HG02610 (cell line): ENCODE data around the gene ALPG.
"Not testable (repeated sequence)": the region's sequence is repeated elsewhere in the genome, so short reads cannot be mapped to it uniquely, and the experiment has no call there.

Experiments used
- ATAC-seq: cut with Tn5 transposase; IDR thresholded peaks from one replicate; pipeline ENCODE4 v1.9.1; 2021; ENCODE audit warnings: mild to moderate bottlenecking, moderate library complexity; ENCODE audit not compliant: unreplicated experiment

The ALPG gene

DNA sequence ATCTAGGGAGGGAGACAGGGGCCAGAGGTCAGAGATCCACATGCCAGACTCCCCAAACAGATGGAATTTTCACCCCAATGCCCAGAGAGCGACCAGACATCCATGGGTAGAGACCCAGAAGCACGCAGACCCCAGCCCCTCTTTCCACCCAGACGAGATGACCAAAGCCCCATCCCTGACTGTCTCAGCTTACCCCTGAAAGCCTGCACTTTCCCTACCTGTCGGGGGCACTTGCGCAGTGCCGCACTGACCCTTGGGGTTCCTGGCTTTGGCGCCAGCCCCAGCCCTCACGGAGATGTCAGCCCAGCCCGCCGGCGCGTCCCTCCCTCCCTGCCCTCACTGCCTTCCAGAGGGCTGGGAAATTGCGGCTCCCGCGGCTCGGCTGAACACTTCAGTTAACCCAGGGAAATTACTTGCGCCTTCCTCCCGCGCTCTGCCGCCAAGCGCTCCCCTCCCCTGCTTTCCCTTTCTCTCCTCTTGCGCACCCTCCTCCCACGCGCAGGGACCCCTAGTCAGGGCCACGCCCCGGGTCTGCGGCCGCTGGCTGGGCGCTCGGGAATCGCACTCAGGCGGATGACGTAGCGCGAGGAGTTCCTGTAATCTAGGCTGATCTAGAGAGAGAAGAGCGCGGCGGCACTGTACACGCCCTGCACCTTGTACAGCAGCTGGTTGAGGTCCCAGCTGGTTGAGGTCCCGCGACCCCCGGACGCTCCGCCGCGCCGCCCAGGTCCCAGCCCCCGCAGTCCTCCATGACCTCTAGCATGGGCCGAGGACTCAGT, 12.0 kb downstream of the ALPG start:
- ATAC-seq = no peak

DNA sequence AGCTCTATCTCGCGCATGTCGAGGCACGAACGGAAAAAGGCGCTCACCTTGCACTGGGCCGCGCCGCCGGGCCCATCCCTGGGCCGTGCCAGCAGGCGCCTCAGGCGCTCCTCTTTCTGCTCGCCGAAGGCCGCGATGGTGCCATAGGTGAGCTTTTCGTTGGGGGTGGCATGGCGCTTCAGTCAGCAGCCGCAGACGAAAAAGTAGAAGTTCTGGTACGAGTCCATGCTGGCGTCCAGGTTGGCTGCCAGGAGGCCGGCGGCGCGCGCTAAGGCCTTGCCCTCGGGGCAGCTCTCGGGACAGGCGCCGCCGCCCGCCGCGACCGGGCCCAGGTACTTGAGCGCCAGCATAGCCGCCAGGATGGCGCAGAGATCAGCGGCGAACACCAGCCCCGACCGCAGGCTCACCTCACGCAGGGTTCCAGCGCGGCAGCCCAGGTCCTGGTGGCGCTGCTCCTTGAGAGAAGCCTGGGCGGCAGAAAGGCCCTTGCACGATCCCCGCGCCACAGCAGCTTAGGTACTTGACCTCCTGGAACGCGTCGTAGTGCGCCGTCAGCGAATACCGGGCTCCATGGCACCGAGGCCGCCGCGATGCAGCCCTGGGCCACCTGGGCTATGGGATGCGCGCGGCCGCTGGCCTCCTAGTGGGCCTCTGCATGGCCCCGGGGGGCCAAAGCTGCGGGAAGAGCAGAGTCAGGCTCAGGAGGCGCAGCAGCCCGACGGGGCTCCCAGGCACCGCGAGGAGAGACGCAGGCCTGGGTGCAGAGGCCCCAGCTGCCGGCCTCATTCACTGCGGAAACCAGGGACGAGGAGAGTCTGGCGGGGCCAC, 12.8 kb downstream of the ALPG start:
- no peak for ATAC-seq

DNA sequence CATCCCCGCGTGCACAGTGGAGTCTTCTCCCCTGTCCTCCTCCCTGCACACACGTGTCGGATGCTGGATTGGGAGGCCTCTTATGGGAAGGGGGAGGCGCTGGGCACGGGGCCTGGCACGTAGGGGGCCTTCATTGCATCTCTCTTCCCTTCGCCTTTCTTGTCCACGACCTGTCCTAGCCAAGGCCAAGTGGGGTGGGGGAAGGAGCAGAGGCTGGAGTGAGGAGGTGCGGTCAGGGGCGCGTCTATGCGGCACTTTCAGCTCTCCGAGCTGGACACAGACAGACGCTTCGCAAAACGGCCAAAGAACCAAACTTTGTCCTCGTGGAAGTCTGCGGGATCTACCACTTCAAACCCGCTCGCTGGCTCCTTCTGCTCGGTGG, 13.4 kb downstream of the ALPG start:
- no peak for ATAC-seq

DNA sequence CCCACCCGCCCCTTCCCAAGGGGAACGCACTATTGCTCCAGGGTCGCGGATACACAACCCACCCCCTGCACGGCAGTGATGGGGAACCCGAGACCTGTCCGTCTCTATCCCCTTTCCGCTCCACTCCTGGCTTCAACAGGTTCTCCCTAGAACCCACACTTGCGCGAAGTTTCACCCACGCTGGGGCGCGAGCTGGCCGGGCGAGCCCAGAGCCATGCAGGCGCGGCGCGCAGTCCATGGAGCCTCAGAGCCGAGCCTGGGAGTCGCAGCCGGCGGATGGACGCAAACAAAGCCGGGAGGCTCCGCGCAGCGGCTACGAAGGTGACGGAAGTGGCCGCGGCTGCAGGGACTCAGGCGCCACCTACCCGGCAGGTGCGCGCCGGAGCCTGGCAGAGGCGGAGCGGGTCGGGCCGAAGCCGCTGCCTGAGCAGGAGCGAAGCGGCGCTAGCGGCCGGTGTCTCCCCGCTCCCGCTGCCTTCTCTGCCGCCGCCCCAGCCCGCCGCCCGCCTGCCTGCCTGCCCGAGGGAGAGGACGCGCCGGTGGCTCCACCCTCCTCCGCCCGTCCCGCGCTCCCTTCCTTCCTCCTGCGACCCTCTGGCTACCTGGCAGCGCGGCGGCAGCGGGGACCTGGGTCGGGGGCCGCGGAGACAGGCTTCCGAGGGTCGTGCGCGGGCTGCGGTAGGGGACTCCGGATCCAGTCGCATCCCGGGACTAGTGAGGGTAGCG, 14.0 kb downstream of the ALPG start:
- ATAC-seq = no peak

DNA sequence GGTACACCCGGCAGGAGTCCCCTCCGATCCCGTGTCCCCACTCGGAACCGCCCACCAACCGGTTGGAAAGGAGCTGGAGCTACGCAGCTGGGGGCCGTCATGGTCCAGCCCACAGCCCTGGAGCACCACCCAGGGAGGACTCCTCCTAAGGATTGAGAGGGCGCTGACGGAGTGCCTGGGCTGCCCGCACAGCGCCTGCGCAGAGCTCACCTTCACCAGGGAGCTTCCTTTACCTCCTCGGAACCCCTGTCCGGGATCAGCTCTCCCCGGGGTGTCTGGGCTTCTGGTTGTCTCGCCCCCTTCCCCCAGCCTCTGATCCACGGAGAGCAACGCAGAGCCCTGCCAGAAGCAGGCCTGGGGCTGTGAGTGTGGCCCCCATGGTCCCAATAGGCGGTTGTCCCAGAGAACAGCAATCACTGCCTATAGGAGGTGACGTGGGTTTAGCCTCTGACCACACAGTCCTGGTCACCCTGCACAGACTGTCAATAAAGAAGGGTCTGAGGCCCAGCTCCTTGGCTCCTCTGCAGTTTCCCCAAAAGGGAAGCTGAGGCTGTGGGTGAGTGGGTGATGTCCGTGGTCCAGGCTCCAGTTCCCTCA, 14.6 kb downstream of the ALPG start:
- no peak for ATAC-seq

DNA sequence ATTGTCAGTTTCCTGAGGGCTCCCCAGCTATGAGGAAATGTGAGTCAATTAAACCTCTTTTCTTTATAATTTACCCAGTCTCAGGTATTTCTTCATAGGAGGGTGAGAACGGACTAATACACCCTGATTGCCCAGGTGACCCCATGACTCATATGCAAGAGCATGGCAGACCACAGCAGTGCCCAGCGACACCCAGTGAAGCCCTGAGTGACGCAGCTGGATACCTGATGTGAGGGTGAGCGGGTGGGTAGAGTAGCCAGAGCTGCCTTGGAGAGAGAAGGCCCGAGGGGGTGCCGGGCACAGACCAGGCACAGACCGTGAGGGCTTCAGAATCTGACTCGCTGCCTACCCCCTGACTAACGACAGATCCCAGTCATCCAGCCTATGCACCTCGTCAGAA, 15.4 kb downstream of the ALPG start:
- no peak for ATAC-seq

DNA sequence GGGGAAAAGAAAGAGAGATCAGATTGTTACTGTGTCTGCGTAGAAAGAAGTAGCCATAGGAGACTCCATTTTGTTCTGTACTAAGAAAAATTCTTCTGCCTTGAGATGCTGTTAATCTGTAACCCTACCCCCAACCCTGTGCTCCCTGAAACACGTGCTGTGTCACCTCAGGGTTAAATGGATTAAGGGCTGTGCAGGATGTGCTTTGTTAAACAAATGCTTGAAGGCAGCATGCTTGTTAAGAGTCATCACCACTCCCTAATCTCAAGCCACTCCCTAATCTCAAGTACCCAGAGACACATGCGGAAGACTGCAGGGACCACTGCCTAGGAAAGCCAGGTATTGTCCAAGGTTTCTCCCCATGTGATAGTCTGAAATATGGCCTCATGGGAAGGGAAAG, 16.4 kb downstream of the ALPG start:
- ATAC-seq = not testable (repeated sequence)

DNA sequence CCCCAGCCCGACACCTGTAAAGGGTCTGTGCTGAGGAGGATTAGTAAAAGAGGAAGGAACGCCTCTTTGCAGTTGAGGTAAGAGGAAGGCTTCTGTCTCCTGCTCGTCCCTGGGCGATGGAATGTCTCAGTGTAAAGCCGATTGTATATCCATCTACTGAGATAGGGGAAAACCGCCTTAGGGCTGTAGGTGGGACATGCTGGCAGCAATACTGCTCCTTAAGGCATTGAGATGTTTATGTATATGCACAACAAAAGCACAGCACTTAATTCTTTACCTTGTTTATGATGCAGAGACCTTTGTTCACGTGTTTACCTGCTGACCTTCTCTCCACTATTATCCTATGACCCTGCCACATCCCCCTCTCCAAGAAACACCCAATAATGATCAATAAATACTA, 16.8 kb downstream of the ALPG start:
- ATAC-seq = not testable (repeated sequence)

DNA sequence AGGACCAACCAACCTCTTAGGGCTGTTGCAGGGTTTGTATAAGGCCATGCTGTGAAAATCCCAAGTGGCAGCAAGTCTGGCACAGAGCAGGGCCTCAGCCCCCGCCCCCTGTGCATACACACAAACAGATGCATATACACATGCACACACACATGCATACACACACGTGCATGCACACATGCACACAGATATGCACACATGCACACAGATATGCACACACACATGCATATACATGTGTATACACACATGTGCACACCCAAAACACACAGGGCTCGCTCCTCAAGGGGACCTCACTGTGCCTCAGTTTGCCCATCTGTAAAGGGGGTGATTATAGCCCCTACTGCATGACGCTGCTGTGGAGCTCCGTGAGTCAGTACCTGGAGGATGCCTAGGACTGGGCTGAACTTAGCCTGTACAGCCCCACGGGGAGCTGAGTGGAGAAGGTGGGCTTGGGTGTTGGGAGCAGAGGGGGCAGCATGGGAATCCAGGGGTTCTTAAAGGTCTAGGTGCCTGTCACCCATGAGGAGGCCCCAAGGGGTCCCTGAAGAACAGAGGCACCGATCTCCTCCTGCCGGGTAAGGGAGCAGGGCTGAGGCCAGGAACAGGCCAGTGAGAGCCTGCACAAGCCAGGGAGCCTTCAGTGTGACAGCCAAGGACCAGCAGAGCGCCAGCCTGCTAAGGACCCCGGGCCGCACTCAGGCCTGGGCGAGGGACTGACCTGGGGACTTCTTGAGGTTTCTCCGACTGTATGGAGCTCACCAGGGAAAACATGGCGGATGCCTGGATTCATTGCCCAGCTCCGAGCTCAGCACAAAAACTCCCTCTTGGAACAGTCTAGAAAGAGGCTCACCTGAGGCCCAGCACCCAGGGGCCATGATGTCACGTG, 25.3 kb downstream of the ALPG start:
- ATAC-seq = no peak

DNA sequence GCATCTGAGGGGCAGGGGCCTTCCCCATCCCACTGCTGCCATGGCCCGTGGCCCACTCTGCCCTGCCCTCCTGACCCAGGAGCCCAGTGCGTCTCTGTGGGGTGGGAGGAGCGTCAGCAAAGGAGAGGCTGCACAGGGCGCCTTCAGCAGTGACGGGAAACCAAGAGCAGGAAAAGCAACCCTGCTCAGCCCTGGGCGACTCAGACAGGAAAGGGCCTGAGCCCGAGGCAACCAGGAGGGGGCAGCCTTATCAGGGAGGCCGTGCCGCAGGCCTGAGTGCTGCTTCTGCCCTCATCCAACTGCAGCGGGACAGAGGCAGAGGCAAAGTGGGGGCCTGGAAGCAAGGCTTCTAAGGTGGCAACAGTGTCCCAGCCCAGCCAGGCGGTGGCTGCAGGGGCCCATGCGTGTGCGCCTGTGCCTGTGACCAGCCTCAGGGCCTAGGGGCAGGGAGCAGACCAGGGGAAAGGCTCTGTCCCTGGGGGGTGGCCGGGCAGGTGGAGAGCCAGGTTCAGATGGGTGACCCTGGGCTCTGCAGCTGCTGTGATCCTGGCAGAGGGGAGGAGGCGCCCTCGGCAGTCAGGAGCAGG, 26.0 kb downstream of the ALPG start:
- no peak for ATAC-seq

DNA sequence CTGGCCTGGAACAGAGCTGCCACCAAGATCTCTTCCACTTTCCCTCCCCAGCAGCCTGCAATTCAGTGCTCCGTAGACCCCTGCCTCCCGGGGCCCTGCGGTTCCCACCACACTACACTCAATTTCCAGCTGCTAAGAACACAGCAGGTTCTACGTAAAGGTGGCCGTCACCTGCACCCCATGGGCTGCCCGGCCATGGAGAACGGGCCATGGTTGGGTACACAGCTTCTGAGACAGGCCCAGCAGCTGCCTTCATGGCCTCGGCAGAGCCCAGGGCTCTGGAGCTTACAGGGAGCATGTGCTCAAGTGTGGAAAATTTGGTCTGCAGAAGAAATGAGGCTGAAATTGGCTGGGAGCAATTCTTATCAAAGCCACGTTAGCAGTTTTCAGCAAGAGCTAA, 27.0 kb downstream of the ALPG start:
- ATAC-seq = not testable (repeated sequence)

DNA sequence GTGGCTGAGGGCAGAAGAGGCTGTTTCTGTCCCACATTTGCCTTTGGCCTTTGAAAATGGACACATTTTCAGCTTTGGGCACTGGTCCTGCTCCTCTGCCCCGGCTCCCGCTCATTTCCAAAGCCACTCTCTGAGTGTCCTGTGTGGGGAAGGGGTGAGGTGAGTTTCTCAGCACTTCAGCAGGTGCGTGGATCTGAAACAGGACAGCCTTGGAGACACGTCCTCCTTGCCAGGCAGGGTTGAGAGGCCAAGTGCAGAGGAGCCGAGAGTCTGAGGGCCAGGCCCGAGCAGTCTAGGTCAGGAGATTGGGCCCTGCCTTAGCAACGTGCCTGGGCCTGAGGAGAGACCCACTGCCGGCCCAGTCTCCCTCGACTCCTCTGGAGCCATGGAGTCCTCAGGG, 27.4 kb downstream of the ALPG start:
- ATAC-seq = no peak

DNA sequence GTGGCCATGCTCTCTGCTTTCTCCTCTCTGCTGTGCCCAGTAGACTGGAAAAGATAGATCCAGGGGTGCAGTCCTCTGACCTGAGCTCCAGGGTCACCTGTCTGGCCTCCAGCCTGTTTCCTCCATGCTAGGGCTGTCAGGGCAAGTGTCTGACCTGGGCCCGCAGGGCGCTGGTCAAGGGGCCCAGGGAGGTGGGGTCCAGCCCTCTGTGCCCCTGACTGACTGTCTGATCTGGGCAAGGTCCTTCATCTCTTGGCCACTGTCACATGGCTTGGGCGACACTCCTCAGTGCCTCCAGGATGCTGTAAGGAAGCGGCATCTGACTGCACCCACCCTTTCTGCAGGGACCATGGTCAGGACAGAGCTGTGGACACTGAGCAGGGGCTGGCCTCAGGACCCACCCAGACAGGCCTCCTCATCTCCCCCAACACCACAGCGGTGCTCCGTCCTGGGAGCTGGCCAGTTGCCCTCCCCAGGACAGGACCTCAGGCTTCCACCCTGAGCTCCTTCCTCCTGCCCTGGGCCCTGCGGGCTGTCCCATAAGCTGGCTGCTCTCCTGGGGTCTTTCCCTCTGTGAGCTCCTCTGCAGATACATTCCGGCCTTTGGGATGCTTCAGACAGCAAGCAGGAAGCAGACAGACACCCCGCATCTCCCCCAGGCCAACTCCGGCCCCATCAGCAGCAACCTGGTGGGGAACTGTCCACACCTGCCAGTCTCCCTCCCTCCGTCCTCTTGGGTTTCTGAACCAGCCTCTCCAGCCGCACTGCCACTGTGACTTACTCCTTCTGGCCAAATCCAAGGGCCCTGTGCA, 28.1 kb downstream of the ALPG start:
- no peak for ATAC-seq

DNA sequence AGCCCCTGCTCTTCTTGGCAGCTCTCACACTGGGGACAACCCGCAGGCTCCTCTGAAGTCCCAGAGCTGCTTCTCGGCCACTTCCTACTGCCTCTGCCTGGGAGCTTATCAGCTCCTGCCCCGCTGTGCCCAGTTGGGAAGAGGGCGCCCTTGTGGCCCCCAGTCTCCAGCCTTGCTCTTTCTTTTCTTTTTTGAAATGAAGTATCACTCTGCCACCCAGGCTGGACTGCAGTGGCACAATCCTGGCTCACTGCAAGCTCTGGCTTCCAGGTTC, 28.7 kb downstream of the ALPG start:
- no peak for ATAC-seq

DNA sequence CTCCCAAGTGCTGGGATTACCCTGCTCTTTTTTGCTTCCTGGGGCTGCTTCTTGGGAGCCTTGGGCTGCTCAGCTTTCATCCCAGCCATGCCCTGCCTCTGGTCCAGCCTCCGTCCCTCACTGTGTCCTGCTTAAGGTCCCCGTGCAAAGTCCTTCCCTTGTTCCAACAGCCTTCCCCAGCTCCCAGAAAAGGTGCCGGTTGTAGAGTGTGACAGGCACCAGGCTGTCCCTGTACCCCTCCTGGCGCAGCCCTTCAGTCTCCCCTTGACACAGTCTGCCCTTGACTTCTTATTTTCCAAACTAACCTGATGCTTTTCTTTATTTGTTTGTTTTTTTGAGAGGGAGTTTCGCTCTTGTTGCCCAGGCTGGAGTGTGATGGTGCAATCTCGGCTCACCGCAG, 29.2 kb downstream of the ALPG start:
- ATAC-seq = no peak

DNA sequence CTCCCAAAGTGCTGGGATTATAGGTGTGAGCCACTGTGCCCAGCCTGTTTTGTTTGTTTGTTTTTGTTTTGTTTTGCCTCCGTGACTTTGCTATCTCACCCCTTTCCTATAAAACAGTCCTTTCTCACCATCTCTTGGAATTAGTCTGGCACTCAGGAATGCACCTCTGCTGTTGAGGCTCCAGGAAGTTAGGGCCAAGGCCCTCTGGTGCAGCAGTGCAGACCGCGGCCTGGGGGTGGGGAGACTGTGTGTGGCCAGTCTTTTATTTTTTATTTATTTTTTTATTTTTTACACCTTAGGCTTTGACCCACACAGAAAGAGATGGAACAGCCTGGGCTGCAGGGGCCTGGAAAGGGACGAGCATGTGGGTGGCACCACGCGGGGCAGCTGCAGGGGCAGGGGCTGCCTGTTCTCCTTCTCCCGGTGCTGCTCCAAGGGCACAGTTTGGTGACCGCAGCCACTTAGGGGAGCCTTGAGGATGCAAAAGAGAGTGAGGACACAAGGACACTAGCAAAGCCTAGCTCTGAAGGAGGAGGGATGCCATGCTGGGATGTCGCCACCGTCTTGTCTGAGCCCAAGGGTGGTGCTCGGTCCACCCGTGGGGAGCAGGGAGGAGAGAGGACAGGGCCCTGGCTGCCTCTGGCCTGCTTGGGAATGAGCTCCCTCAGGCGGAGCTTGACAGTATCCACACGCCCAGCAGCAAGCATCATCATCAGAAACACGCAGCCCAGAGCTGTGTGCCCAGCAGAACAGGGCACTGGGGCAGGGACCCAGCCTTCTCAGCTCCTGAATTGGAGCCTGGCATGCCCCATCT, 29.9 kb downstream of the ALPG start:
- ATAC-seq = no peak

DNA sequence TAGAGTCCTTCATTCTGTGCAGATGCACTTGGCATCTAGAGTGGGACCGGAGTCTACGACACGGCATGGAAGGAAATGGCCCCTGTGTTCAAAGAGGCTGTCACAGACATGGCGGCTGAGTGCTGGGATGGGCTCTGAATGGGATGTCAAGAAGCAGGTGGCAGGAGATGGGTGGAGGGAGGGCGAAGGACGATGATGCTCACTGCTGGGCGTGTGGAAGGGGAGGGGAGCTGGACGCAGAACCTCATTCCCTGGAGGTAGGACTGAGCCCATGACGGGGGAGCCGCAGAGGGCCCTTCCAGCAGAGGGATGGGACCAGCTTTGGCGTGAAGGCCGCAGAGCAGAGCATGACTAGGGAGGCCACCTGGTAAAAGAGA, 30.5 kb downstream of the ALPG start:
- ATAC-seq = no peak

DNA sequence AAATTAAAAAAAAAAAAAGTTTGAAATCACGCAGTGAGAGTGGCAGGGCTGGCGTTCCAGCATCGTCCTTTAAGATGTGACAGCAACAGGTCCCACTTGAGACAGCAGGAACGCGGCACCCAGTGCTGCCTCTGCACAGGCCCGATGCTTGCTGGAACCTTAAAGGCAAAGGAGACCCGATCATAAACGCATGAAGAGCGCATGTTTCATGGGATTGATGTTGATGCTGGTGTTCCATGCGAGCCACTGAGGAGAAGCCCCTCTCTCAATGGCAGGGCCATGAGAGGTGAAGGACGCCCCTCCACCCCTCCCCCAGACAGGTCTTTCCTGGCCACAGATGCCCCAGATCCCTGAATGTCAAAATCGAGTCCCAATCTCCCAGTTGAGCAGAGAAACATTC, 31.4 kb downstream of the ALPG start:
- ATAC-seq = no peak
